ENCODE results near the gene NKTR.

- no peak for TF ChIP-seq CTCF (IDR thresholded peaks at IDR 0.05)
- no peak for TF ChIP-seq POLR2A (IDR thresholded peaks at IDR 0.05)
- no peak for TF ChIP-seq POLR2AphosphoS5 (IDR thresholded peaks at IDR 0.05)
Measured at GRCh38 chr3:42640129-42640528, 39.6 kb downstream of the NKTR start.
